NCI-H446 (cell line): ENCODE data around the gene FOXL1.
"Not testable (repeated sequence)": the region's sequence is repeated elsewhere in the genome, so short reads cannot be mapped to it uniquely, and the experiment has no call there.

Source experiments
- DNase-seq, 2 experiments: peaks; one replicate each; lab custom pipeline; 2025; lab: John Stamatoyannopoulos, UW

Gene FOXL1

DNA sequence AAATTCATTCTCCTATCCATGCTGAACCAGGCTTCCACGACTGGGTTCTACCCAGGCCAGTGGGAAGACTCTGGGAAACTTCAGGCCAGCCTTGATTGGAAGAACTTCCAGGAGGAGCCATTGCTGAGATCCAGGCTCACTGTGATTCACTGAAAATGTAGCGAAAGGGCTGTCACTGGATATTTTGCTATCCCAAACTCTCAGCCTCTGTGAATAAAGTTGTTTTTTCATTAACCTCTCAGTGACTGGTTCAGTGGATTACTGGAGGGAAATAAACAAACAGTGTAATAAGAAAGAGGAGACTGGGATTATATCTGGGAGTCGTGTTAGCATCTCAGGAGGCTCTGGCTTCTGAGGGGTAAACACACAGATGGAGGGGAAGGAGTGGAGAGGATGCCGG, 3.1 kb downstream of the FOXL1 start:
- DNase-seq: no peak

DNA sequence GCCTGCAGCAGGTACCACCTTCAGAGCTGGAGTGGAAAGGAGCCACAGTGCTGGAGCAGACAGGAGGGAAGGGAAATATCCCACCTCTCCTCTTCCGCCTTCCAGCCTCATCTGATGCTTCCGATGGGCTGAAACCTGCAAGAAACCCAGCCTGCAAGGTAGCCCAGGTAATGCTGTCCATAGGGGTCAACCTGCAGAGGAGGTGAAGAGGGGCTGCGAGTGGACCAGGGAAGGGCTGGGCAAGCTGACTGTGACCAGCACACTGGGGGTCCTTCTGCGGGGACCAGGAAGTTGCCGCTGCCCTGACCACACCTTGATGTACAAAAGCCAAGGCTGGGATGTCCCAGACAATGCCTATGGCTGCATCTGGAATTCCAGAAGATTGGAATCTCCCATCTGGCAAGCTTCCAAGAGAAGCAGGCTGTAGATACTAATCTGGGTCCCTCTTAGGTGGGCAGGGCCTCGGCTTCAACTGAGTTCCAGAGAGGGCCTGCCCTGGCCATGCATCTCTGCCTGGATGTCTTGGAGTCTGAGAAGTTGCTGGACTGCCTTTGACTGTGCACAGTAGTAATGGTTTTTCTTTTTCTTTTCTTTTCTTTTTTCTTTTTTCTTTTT, 5.8 kb downstream of the FOXL1 start:
- no peak for DNase-seq

DNA sequence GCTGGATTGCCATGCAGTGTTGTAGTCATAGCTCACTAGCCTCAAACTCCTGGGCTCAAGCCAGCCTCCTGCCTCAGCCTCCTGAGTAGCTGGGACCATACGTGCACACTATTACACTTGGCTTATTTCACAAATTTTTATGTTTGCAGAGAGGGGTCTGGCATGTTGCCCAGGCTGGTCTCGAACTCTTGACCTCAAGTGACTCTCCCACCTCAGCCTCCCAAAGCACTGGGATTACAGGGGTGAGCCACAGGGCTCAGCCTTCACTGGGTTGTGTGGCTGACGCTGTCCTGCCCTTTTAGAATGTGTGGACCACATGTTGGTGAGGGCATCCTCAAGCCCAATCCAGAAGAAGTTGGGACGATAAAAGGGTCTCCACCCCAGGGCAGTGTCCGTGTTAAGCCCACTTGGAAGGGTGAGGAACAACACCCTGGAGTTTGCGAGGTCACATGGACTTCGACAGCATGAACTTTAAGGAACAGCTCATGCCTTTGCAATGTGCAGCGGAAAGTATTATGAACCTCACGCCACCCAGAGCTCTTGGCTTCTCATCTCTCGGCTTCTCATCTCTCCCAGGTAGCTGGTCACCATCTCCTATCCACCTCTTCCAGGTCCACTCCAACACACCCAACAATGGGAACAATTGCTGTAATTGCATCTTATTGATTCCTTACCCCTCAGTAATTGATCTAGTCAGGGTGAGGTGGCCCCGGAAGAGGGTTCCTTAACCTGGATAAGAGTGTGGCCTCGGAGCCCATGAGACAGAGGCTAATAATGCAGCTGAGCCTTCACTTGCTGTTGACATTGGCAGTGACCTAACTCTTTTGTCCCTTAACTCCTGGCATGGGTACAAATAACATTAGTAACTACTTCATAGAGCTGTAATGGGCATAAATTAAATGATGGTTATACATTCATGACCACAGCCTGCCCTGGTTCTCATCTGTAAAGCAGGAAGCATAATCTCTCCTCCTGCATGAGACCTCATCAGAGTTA, 6.7 kb downstream of the FOXL1 start:
- no peak for DNase-seq

DNA sequence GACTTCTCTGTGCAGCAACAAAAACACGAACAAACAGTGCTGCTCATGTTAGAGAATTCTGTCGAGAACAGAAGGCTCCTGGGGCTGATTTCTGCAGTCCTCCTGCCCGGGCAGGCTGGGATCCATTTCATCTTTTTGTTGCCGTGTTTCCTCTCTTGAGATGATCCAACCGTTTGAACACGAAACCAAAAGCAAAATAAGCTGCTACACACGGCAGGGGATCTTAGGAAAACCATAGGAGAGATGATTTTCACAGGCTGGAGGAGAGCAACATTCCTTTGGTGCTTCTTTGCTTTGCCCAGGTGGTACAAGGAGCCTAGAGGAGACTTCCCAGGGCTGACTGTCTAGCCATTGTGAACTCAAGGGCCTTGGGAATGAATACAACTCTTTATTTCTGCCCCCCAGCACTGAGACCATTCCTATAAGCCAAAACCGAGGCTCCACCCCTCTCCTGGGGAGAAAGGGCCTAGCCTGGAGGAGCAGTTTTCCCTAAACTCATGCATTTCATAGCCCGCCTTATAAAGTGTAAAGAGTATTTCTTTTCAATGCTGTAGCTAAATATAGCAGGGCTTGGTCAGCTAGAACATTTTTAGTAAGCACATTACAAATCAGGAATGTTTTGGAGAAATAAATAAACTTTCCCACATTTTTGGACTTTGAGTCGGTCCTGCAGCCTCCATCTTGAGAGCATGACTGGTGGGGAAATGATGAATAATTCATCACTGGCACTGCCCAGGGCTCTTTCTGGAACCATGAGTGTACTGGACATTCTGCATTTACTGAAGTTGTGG, 7.7 kb downstream of the FOXL1 start:
- no peak for DNase-seq

DNA sequence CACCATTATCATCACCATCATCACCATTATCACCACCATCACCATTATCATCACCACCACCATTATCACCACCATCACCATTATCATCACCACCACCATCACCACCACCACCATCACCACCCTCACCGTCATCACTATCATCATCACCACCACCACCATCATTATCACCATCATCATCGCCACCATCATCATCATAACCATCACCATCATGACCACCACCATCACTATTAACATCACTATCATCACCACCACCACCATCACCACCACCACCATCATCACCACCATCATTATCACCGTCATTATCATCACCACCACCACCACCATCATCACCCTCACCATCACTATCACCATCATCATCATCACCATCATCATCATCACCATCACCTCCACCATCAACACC, 9.1 kb downstream of the FOXL1 start:
- DNase-seq: no peak

DNA sequence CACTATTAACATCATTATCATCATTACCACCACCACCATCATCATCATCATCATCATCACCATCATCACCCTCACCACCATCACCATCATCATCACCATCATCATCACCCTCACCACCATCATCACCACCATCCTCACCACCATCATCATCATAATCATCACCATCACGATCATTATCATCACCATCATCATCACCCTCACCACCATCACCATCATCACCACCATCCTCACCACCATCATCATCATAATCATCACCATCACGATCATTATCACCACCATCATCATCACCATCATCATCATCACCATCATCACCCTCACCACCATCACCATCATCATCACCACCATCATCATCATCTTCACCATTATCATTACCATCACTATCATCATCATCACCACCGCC, 9.6 kb downstream of the FOXL1 start:
- DNase-seq: not testable (repeated sequence)

DNA sequence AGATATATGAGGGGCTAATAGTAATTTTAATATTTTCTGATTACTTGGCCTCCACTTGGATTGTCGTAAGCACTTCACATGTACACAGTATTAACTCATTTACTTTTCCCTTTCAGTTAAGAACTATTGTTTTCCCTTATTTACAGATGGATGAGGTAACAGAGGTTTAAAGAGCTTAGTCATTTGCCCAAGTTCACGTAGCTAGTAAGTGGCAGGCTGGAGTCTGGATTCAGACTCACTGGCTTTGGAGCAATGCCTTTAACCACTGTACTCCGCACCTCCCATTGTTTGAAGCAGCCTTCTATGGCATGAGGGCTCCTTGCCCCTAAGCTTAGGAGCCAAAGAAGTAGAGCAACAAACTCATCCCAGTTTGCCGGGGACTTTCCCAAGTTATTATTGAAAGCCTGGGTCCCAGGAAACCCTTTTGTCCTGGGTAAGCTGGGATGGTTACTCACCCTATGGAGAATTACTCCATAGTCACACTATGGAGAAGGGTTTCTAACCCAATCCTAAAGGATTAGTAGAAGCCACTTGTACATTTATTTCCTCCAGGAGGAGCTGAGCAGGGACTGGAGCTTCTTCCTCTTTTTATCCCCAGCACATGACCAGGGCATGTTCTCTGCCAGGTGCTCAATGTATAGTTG, 12.3 kb downstream of the FOXL1 start:
- DNase-seq: no peak

DNA sequence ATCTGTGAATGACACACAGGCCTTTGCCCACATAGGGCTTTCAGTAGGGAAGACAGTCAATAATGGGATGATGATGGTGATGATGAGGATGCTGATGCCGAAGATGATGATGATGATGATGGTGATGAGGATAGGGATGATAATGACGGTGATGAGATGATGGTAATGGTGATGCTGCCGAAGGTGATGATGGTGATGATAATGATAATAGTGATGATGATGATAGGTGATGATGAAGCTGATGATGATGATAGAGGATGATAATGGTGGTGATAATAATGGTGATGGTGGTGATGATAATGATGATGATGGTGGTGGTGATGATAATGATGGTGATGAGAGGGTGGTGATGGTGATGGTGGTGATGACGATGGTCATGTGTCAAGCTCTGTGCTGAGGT, 12.9 kb downstream of the FOXL1 start:
- DNase-seq: no peak

DNA sequence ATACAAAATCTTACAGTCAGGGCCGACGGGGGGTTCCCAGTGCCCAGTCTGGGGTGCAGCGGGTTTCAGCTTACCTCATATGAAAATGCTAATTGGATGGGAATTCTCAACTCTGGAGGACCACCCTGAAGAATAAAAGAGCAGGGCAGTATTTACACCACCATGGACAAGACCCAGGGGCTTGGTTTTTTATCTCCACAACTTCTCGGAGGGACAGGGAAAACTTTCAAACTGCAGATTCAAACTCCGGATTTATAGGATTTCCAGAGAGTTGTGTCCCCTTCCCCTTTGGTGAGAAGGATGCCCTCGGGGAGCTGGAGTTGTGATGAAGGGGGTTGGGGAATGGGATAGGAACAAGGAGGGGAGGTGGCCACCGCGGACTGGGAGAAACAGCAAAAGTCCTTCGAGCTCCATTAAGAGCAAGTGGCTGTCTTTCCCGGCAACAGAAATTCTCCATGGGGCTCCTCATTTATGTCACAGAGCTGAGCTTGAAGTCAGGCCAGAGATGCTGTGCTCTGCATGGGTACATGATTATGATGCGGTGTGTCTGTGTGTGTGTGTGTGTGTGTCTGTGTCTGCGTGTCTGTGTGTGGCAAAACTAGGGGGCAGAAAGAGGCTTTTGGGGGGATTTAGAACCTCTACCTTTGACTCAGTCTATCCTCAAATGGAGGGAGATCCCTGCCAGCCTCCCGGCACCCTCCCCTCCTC, 15.7 kb downstream of the FOXL1 start:
- DNase-seq: no peak

DNA sequence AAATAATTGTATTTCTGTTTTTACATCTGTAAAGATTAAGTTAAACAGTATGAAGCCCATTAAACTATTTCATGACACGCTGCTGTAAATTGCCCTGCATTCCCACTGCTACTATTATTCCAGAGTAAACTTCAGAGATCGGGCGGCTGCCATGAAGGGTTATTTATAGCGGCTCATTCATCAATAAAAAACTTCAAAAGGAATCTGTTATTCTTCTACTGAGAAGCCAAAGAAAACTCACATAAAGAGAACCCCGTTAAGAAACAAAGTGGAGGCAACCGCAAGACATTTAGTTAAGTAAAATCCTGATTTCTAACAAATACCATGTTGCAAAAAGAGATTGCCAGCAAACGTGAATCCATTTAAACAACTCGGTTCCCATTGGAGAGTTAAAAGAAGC, 16.4 kb downstream of the FOXL1 start:
- DNase-seq: no peak

DNA sequence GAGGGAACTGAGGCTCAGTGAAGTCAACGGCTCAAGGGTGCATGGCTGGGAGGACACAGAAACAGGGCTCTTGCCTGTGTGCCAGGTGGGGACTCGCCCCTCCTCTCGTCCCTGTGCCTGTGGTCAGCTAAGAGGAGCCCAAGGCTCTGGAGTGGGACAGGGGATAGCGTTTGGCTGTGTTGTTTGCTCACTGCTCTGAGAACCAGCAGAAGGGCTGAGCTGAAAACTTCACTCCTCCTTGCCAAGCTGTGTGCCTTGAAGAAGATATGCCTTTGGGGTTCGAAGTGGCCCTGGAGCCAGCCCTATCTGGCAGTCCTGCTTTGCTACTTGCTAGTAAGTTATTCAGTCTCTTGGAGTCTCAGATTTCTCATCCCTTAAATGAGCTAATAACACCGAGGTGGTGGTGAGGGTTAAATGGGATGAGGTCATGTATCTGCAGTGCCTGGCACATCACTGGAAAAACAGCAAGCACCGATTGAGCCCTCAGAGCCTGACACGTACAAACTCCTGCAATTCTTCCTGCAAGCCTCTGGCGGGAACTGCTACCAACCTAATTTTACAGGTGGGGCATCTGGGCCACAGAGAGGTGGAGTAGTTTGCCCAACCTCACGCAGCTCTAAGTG, 17.7 kb downstream of the FOXL1 start:
- no peak for DNase-seq

DNA sequence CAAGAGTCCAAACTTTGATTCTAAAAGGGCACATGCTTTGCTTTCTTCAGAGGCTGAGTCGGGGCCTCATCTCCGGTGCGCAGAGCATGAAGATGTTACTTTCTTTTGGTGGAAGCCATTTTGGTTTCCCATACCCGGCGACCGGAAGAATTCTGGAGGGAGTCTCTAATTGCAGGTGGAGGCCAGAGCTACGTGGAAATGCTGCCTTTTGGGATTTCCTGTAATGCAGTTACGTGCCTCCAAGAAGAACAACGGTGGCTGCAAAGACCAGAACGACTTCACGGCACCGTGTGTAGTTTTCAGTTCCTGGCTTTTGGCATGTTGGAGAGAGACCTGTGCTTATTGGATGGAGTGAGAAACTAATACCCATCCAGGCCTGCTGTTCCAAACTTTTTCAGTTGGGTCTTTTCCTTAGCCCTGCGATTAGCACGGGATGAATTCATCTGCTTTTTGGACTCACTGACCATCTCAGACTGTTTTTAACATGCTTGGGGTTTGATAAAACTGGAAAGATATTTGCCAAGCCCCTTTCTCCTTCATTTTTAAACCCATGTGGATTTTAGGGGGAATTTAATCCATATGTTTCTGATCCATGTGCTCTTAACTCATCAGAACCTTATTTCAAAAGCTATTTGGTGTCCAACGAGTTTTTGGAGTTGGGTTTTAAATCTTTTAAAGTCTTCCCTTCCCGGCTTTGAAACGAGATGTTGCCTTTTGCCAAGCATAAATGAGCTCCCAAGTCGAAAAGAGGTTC, 19.0 kb downstream of the FOXL1 start:
- no peak for DNase-seq

DNA sequence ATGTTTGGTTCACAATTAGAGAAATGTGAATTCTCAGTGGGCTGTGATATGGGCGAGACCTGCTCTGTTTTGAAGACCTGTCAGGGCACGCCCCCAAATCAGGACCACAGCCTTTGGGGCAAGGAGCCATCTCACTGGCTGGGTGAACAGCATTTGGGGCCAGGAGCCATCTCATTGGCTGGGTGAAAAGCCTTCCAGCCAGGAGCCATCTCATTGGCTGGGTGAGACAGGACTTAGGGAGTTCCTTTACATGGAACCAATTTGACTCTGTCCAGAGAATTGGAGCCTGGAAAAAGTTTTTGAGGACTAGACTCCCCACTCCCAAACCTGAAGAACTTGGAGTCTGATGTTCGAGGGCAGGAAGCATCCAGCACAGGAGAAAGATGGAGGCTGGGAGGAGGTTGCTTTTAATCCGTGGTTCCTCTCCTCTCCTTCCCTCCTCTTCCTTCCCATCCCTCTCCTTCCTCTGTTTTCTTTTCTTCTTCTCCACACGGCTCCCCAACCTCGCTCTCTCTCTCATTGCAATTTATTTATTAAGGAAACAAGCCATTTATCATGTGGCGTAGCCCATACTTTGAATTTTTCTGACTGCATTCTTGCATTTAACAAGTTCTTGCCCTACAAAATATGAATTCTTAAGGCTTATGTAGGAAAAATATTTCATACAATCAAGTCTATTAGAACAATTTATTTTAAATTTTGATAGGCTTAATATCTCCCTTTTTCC, 19.7 kb downstream of the FOXL1 start:
- DNase-seq: no peak

DNA sequence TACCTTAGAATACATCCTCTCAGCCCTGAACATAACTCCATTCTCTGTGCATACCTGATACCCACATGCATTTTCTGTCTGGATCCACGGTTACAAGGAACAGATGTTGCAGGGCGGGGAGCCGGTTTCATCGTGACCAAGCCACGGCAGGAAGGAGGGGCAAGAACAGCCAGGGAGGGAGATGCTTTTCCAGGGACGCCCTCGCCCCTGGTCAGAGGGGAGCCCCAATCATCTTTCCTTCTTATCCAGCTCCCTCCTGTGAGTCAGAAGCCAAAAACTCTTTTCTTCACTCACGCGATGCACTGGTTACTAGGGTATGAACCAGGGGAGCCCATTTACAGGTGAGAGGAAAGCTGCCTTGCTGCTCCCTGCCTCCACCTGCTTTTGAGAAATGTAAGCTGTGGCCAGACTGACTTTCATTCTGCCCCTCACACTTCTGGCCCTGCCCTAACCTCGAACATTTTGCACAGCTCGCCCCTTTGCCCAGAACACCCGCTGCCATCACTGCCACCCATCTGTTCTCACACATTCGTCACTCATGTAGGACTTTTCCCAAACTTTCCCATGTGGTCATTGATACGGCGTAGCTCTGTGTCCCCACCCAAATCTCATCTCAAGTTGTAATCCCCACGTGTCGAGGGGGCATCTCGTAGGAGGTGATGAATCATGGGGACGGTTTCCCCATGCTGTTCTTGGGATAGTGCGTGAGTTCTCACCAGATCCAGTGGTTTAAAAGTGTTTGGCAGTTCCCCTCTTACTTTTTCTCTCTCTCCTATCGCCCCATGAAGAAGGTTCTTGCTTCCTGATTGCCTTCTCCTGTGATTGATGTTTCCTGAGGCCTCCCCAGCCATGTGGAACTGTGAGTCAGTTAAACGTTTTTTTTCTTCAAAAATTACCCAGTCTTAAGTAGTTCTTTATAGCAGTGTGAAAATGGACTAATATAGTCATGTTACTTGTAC, 20.5 kb downstream of the FOXL1 start:
- DNase-seq: no peak

DNA sequence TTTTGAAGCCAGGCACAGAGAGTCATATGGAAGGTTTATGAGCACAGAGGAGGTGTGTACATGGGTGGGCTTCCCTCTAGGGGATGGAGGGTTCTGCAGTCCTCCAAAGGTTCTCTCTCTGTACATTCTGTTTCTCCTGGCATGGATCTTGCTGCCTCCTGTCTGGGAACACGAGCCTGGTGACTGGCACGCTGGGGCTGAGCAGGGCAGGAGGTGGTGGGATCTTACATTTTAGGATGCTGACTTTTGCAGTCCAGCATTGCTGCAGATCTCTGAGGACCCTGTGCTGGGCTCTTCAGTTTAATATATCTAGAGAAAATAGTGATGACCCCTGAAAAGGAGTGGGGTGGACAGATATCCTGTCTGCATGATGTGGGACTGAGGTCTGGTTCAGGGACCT, 23.0 kb downstream of the FOXL1 start:
- DNase-seq: no peak

DNA sequence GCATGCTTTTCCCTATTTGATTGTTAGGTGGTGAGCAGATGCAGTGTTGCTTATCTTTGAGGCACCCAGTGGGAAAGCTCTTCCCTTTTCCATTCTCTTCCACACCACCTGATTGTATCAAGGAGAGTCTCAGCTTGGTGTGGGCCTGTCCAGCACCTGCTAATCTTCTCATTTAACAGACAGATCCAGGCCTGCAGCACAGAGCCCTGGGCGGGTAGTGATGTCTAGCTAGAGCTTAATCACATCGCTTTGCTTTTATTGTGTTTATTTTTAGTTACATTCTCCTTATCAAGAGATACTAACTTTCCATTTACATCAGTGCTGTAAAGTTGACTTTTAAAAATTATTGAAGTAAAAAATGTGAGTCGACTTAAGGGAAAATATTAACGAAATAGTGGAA, 24.2 kb downstream of the FOXL1 start:
- no peak for DNase-seq

DNA sequence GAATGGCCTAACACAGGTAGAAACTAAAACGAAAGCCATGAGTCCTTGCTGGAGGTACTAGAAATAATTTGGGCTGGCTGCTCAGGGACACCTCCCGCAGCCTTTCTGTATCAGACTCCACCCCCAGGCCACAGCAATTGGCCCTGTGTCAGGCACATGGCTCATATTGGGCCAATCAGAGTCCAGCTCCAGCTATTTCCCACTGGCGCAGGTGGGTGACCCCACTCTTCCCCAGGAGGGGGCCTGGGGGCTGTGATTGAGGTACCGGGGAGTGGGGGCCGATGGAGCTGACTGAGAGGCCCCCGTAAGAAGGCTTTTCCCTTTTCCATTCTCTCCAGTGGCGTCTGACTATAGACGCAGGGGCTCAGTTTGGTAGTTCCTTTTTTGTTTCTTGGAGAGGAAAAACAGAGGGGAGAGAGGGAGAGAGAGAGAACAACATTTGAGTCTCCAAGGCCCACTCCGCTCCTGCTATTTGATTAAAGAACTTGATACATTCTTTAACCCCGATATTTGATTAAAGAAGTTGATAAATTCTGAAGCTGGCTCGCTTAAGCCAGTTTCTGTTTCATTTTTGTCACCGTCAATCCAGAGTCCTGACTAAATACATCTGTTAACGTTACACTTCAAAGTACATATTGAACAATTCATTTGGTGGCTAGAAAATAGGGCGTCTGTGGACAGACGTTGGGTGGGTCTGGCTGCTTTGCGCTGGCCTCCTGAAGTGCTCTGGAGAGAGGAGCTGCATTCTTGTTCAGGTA, 26.3 kb downstream of the FOXL1 start:
- no peak for DNase-seq

DNA sequence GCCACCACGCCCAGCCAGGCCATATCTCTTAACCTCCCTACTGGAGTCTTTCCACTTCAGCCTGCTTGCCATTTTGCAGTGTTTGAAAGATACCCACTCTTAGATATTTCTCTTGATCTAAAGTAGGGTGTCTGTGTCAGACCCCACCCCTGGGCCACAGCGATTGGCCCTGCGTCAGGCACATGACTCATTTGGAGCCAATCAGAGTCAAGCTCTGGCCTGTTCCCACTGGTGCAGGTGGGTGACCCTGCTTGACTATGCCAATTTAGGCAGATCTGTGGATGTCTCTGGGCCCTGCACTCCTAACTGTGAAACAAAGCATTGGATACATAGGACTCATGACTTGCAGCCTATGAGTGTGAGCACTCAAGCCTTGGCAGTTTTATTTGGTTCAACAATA, 27.6 kb downstream of the FOXL1 start:
- no peak for DNase-seq
